Esophagus squamous epithelium (tissue), 5 donors: ENCODE data around the gene MOB3C. TPM values are rescaled to one million over a fixed set of nuclear protein-coding genes. Genes with fewer than 3 reads are reported as not detected.

Source experiments
- DNase-seq: peaks from one replicate; lab custom pipeline; 2025; lab: John Stamatoyannopoulos, UW
- H3K27ac ChIP-seq, 4 donors: fragments of 200-600 bp; sonication (generic); one replicate each; pipeline ENCODE4 v1.5.1; 2016 to 2019; ENCODE audit warnings: mild to moderate bottlenecking in 1 of 4
- H3K27me3 ChIP-seq, 4 donors: fragments of 200-600 bp; sonication (generic); 1 replicate in 3 of 4; 2 replicates in 1 of 4; pipeline versions ENCODE4 v1.5.1 to v1.6.0; 2017 to 2021; ENCODE audit warnings: antibody characterized with exemption in 1 of 4
- H3K36me3 ChIP-seq, 3 donors: fragments of 200-600 bp; sonication (generic); one replicate each; pipeline ENCODE4 v1.5.1; 2016 to 2019
- H3K4me1 ChIP-seq, 3 donors: fragments of 200-600 bp; sonication (generic); one replicate each; pipeline ENCODE4 v1.5.1; 2017 to 2019
- H3K4me3 ChIP-seq, 4 donors: fragments of 200-600 bp; sonication (generic); 1 replicate in 3 of 4; 2 replicates in 1 of 4; pipeline ENCODE4 v1.5.1; 2016 to 2019; ENCODE audit warnings: mild to moderate bottlenecking in 2 of 4, moderate library complexity in 1 of 4
- H3K9me3 ChIP-seq, 3 donors: fragments of 200-600 bp; sonication (generic); one replicate each; pipeline ENCODE4 v1.5.1; 2016 to 2019
- POLR2A ChIP-seq, 4 donors: fragments of 450-650 bp; IDR thresholded peaks; one replicate each; pipeline ENCODE4 v1.6.1; 2017; ENCODE audit warnings: antibody characterized with exemption in 4 of 4, mild to moderate bottlenecking in 4 of 4, moderate library complexity in 3 of 4
- WGBS, 2 donors: methylation state at CpG; one replicate each; pipeline ENCODE4 v1.1.5; 2018; 5-methylcytosine and 5-hydroxymethylcytosine counted together
- intact Hi-C: fragments of 100-400 bp; cut with DNase I; formaldehyde crosslinking; loops from one replicate; pipeline ENCODE4 v1.15.0; 2022
- total RNA-seq, 4 donors: library from RNA; depleted of rRNA; stranded (reverse); fragments of >200 nt; gene quantifications; one replicate each; pipeline ENCODE4 v1.1.0, GENCODE V29; 2016
- TF ChIP-seq, protein P1 (sequence below), 6 experiments: fragments of 450-650 bp in 4 of 6; fragments of 200-600 bp in 2 of 6; sonication (generic) in 2 of 6; IDR thresholded peaks; one replicate each; pipeline ENCODE4 v1.5.1; 2016 to 2019; ENCODE audit warnings: antibody characterized with exemption in 6 of 6, mild to moderate bottlenecking in 4 of 6, moderate library complexity in 4 of 6
- donor health status: DM: yes; HTN: yes; CAD: no.

Gene MOB3C
- total RNA-seq, 4 donors from 2014 or later = 12.0 to 29.3 (median 18.7) TPM

DNA sequence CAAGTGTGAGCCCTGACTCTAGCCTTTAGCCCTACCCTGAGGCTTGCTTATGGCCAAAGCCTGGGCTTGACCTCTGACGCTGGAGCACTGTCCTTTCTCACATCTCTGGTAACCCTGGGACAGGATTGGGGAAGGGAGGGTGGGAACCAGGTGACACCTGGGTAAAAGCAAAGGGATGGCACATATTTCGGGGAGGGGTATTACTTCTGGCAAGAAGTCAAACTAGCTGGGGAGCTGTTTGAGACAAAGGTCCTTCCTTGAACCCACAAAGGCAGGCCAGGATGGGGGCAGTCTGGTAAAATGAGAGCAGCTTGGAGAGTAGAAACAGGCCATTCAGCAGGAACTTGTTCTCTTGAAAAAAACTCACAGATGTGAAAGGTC is 2.0 kb downstream of the MOB3C start:
- Histone ChIP-seq H3K9me3 (no peaks in the 10 kb centered on the region), H3K27ac (peak overlapping the region; percentile 83 to 98 (median 92)), H3K4me1 (peaks cover 55 to 74% (median 64%) of the 10 kb centered on the region in 3 donors), H3K4me3 (peak overlapping the region in 2 of 4 donors; percentile 88 to 90), H3K27me3 (no peaks in the 10 kb centered on the region), H3K36me3 (peaks cover 0 to 29% (median under 1%) of the 10 kb centered on the region in 3 donors)
- WGBS, 2 donors = 75% methylated on average over 1 of the region's 2 CpGs; no CpG with 5 or more reads in 1 of the 2 donors
- TF ChIP-seq POLR2A (IDR thresholded peaks at IDR 0.05) = no peak
- TF ChIP-seq, protein P1, sequence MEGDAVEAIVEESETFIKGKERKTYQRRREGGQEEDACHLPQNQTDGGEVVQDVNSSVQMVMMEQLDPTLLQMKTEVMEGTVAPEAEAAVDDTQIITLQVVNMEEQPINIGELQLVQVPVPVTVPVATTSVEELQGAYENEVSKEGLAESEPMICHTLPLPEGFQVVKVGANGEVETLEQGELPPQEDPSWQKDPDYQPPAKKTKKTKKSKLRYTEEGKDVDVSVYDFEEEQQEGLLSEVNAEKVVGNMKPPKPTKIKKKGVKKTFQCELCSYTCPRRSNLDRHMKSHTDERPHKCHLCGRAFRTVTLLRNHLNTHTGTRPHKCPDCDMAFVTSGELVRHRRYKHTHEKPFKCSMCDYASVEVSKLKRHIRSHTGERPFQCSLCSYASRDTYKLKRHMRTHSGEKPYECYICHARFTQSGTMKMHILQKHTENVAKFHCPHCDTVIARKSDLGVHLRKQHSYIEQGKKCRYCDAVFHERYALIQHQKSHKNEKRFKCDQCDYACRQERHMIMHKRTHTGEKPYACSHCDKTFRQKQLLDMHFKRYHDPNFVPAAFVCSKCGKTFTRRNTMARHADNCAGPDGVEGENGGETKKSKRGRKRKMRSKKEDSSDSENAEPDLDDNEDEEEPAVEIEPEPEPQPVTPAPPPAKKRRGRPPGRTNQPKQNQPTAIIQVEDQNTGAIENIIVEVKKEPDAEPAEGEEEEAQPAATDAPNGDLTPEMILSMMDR (IDR thresholded peaks at IDR 0.05) = no peak
- DNase-seq = no peak
- intact Hi-C loops = no loop called here

DNA sequence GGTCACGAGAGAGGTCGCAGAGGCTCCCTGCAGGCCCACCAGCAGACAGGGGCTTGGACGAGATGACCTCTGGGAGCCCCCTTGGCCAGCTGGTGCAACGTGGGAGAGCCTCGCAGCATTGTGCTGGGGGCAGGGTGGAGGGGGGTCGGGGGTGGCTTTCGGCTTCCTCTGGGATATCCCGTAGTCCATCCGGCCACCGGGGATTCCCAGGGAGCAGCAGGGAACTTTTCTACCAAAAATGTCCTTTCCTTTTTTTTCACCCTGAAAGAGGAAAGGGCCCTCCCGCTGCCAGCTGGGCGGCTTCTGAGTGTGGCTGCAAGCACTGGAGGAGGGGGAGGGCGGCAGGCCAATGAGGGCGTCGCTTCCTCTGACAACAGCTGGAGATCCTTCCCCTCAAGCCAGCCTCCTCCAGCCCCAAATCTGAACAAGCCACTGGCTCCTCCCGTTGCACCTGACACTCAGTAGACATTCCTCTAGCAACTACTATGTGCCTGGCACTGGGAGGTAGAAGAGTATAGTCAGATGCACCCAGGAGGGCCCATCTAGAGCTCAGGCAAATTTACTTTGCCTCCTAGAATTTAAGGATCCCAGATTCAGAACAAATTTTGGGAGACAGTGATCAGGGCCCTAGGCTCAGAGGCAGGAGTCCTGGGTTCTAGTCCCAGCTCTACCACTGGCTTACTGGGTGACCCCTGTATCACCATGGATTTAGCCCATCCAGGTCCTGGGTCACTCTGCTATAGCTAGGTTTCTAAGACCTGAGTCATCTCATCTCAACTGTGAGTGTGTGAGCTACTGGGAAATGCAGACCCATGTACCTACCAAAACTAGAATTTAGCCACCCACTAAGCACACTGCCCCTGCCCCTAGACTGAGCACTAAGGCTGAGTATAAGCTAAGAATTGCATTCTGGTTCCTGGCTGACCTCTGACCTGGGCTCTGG is 2.7 kb downstream of the MOB3C start:
- TF ChIP-seq, protein P1 (IDR thresholded peaks at IDR 0.05) = no peak
- peak in 1 of 4 donors; percentile 34 for TF ChIP-seq POLR2A (IDR thresholded peaks at IDR 0.05)
- no peaks in the 10 kb centered on the region for H3K9me3 ChIP-seq
- no peaks in the 10 kb centered on the region for H3K27me3 ChIP-seq
- H3K27ac ChIP-seq = peak overlapping the region; percentile 83 to 98 (median 92)
- peaks cover 55 to 74% (median 64%) of the 10 kb centered on the region in 3 donors for H3K4me1 ChIP-seq
- DNase-seq = peak; percentile 31
- intact Hi-C loops = no loop called here
- H3K4me3 ChIP-seq = peak overlapping the region in 3 of 4 donors; percentile 33 to 88 (median 39)
- 10% methylated on average over 6 of the region's 16 CpGs; no CpG with 5 or more reads in 1 of the 2 donors for WGBS, 2 donors
- H3K36me3 ChIP-seq = peaks cover 6 to 35% (median 7%) of the 10 kb centered on the region in 3 donors

DNA sequence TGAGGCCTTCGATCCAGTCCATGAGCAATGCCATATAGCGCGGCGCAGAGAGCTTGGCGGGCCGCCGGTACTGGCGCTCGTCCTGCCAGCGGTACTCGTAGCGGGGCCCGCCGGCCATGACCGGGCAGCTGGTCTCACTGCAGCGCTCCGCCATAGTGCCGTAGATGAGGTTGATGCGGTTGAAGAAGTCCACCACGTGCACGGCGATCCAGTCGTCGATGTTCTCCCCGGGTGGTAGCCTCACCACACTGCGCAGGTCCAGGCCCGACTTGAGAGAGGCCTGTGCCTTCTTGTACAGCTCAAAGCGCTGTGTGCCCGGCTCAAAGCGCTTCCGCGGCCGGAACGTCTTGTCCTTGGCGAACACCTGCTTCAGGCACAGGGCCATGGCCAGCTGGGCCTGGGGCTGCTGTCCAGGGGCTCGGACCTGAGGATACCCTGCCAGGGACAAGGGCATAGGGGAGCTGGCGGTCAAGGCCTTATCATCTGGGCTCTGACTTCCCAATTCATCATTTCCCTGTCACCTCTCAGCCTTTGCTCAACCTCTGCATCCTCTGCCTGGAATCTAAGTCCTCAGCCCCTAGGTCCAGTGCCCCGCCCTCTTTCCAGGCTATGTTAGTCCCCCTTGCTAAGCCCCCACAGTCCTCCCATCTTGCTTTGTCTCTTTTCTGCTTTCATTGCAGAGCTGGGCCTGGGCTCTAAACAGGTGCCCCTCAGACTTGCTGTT is 3.5 kb downstream of the MOB3C start:
- peak overlapping the region; percentile 83 to 98 (median 92) for H3K27ac ChIP-seq
- peaks cover 12 to 44% (median 12%) of the 10 kb centered on the region in 3 donors for H3K36me3 ChIP-seq
- H3K4me3 ChIP-seq = peak overlapping the region in 3 of 4 donors; percentile 33 to 88 (median 39)
- H3K4me1 ChIP-seq = peaks cover 55 to 74% (median 64%) of the 10 kb centered on the region in 3 donors
- H3K9me3 ChIP-seq = no peaks in the 10 kb centered on the region
- intact Hi-C loops = no loop called here
- TF ChIP-seq, protein P1 (IDR thresholded peaks at IDR 0.05) = no peak
- 60 to 66% methylated on average over 1 to 9 of the region's 38 CpGs for WGBS, 2 donors
- H3K27me3 ChIP-seq = no peaks in the 10 kb centered on the region
- no peak for DNase-seq

DNA sequence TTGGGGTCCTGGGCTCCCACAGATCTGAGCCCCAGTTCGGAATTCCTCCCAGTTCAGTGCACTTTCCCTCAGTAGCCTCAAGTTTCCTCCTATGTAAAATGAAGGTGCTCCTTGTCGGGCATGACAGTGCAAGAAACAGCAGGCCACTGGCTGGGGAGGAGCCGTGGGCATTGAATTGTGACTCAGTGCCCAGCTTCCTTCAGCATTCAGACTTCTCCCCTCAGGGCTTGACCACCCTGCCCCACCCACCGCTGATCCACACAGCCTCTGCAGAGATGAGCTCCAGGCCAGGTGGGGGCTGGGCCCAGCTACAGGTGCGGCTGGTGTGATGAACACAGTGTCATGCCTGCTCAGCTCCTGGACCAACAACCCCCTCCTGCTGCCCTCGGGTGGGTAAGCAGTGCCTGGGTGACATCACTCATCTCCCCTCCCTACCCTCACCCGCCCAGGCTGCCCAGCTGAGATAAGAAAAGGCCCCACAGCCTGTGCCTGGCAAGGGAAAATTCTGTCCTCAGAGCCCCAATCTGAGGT is 4.9 kb downstream of the MOB3C start:
- peaks cover 12 to 51% (median 15%) of the 10 kb centered on the region in 3 donors for H3K36me3 ChIP-seq
- peak overlapping the region; percentile 81 to 98 (median 92) for H3K27ac ChIP-seq
- intact Hi-C loops = no loop called here
- no peaks in the 10 kb centered on the region for H3K27me3 ChIP-seq
- peak overlapping the region in 2 of 4 donors; percentile 23 to 30 for H3K4me3 ChIP-seq
- H3K9me3 ChIP-seq = no peaks in the 10 kb centered on the region
- peaks cover 50 to 79% (median 59%) of the 10 kb centered on the region in 3 donors for H3K4me1 ChIP-seq
- DNase-seq = no peak
- TF ChIP-seq POLR2A (IDR thresholded peaks at IDR 0.05) = no peak
- TF ChIP-seq, protein P1 (IDR thresholded peaks at IDR 0.05) = no peak
- 72% methylated on average over 2 of the region's 7 CpGs; no CpG with 5 or more reads in 1 of the 2 donors for WGBS, 2 donors
